HepG2 (cell line): Measurements from ENCODE around the gene PHKG1. TPM values are rescaled to one million over a fixed set of nuclear protein-coding genes. Genes with fewer than 3 reads are reported as not detected.

ENCODE experiments used
- CBX1 ChIP-seq: IDR thresholded peaks from one replicate; pipeline ENCODE4 v1.6.1; 2016; ENCODE audit warnings: antibody characterized with exemption, low read depth
- MYNN ChIP-seq: sonication (generic); formaldehyde crosslinking; IDR thresholded peaks from 2 replicates; pipeline ENCODE4 v1.4.0; 2020; ENCODE audit warnings: mild to moderate bottlenecking, low read depth, missing genetic modification reagents
- NR2F6 ChIP-seq, 2 experiments: IDR thresholded peaks; 2 replicates each; pipeline ENCODE4 v1.6.1; 2016; ENCODE audit warnings: antibody characterized with exemption in 1 of 2, mild to moderate bottlenecking in 1 of 2
- RCOR2 ChIP-seq: IDR thresholded peaks from 2 replicates; pipeline ENCODE4 v1.6.1; 2016; ENCODE audit warnings: missing biosample characterization, missing genetic modification reagents
- RXRA ChIP-seq: sonication (generic); formaldehyde crosslinking; IDR thresholded peaks from 2 replicates; pipeline ENCODE4 v1.5.1; 2020; ENCODE audit warnings: missing genetic modification reagents
- SP1 ChIP-seq, 2 experiments: fragments of 450-650 bp in 1 of 2; sonication (generic) in 1 of 2; formaldehyde crosslinking in 1 of 2; IDR thresholded peaks; 2 replicates each; pipeline versions ENCODE4 v1.4.0 to v1.6.1; 2016 to 2020; ENCODE audit warnings: missing genetic modification reagents in 1 of 2
- ZMAT3 ChIP-seq: sonication (generic); formaldehyde crosslinking; conservative IDR thresholded peaks from 2 replicates; pipeline ENCODE4 v1.7.0; 2021; ENCODE audit warnings: missing genetic modification reagents
- ZNF333 ChIP-seq: sonication (generic); formaldehyde crosslinking; IDR thresholded peaks from 2 replicates; pipeline ENCODE4 v1.4.0; 2020; ENCODE audit warnings: mild to moderate bottlenecking, missing genetic modification reagents, borderline replicate concordance
- ZNF572 ChIP-seq: sonication (generic); formaldehyde crosslinking; IDR thresholded peaks from 2 replicates; pipeline ENCODE4 v1.5.1; 2020; ENCODE audit warnings: mild to moderate bottlenecking, missing genetic modification reagents
- ZNF781 ChIP-seq: sonication (generic); formaldehyde crosslinking; IDR thresholded peaks from 2 replicates; pipeline ENCODE4 v1.5.1; 2020; ENCODE audit warnings: borderline replicate concordance, mild to moderate bottlenecking, missing genetic modification reagents; ENCODE audit errors: not compliant biosample characterization
- polyA plus RNA-seq, 8 experiments: library from polyadenylated mRNA; depleted of rRNA in 3 of 8; stranded (reverse) in 7 of 8; unstranded in 1 of 8; fragments of >200 nt; fragmentation: Illumina TruSeq in 4 of 8; extraction: Trizol in 4 of 8; gene quantifications; 2 replicates each; pipeline versions ENCODE4 v1.2.1 to v1.2.3, GENCODE V29; 2011 to 2016; ENCODE audit warnings: low read depth in 4 of 8, missing spikeins in 1 of 8, mixed read lengths in 1 of 8; ENCODE audit not compliant: insufficient read depth in 1 of 8
- total RNA-seq, 5 experiments: library from RNA; depleted of rRNA; stranded (reverse); fragments of >200 nt; fragmentation: Illumina TruSeq; extraction: Trizol; gene quantifications; 2 replicates each; pipeline ENCODE4 v1.2.3, GENCODE V29; 2016; ENCODE audit warnings: low read depth in 1 of 5
- TF ChIP-seq, protein P1 (sequence below): sonication (generic); formaldehyde crosslinking; IDR thresholded peaks from 2 replicates; pipeline ENCODE4 v1.8.0; 2022; ENCODE audit warnings: mild to moderate bottlenecking, missing genetic modification reagents; ENCODE audit not compliant: insufficient replicate concordance
- TF ChIP-seq, protein P2 (sequence below): sonication (generic); formaldehyde crosslinking; IDR thresholded peaks from 2 replicates; pipeline ENCODE4 v1.8.0; 2022; ENCODE audit warnings: mild to moderate bottlenecking, missing genetic modification reagents
- TF ChIP-seq, protein P3 (sequence below): IDR thresholded peaks from 2 replicates; pipeline ENCODE4 v1.6.1; 2018; ENCODE audit warnings: missing genetic modification reagents, mild to moderate bottlenecking, missing compliant biosample characterization
- TF ChIP-seq, protein P4 (sequence below): sonication (generic); formaldehyde crosslinking; IDR thresholded peaks from 2 replicates; pipeline ENCODE4 v1.8.1; 2023; ENCODE audit warnings: mild to moderate bottlenecking, moderate library complexity, missing genetic modification reagents

PHKG1 gene
- total and polyA plus RNA-seq, 2 of the 13 experiments (the other 11 are each of a cell fraction or from before 2014, with no cell fraction given) = 0.44 to 0.71 TPM

DNA sequence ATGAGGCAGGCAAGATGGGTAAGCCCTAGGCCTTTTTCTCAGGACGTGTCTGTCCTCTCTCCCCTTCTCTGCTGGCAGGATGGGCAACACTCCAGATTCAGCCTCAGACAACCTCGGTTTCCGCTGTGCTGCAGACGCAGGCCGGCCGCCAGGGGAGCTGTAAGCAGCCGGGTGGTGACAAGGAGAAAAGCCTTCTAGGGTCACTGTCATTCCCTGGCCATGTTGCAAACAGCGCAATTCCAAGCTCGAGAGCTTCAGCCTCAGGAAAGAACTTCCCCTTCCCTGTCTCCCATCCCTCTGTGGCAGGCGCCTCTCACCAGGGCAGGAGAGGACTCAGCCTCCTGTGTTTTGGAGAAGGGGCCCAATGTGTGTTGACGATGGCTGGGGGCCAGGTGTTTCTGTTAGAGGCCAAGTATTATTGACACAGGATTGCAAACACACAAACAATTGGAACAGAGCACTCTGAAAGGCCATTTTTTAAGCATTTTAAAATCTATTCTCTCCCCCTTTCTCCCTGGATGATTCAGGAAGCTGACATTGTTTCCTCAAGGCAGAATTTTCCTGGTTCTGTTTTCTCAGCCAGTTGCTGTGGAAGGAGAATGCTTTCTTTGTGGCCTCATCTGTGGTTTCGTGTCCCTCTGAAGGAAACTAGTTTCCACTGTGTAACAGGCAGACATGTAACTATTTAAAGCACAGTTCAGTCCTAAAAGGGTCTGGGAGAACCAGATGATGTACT, 13.1 kb downstream of the PHKG1 start (continued):
- TF ChIP-seq, protein P1, sequence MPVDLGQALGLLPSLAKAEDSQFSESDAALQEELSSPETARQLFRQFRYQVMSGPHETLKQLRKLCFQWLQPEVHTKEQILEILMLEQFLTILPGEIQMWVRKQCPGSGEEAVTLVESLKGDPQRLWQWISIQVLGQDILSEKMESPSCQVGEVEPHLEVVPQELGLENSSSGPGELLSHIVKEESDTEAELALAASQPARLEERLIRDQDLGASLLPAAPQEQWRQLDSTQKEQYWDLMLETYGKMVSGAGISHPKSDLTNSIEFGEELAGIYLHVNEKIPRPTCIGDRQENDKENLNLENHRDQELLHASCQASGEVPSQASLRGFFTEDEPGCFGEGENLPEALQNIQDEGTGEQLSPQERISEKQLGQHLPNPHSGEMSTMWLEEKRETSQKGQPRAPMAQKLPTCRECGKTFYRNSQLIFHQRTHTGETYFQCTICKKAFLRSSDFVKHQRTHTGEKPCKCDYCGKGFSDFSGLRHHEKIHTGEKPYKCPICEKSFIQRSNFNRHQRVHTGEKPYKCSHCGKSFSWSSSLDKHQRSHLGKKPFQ = no peak
- TF ChIP-seq MYNN (no peak), ZNF333 (CRISPR knock-in tag) (no peak), CBX1 (no peak), RXRA (CRISPR knock-in tag) (peak; percentile 71), RCOR2 (CRISPR knock-in tag) (no peak), ZMAT3 (no peak; the same call in 1 of the 2 replicates), ZNF781 (CRISPR knock-in tag) (no peak), SP1 (IDR thresholded peaks at IDR 0.05) (no peak), SP1 (CRISPR knock-in tag; IDR thresholded peaks at IDR 0.05) (no peak), NR2F6 (IDR thresholded peaks at IDR 0.05) (no peak), NR2F6 (CRISPR knock-in tag; IDR thresholded peaks at IDR 0.05) (no peak), ZNF572 (CRISPR knock-in tag) (no peak; the same call in 1 of the 2 replicates)
- TF ChIP-seq, protein P2, sequence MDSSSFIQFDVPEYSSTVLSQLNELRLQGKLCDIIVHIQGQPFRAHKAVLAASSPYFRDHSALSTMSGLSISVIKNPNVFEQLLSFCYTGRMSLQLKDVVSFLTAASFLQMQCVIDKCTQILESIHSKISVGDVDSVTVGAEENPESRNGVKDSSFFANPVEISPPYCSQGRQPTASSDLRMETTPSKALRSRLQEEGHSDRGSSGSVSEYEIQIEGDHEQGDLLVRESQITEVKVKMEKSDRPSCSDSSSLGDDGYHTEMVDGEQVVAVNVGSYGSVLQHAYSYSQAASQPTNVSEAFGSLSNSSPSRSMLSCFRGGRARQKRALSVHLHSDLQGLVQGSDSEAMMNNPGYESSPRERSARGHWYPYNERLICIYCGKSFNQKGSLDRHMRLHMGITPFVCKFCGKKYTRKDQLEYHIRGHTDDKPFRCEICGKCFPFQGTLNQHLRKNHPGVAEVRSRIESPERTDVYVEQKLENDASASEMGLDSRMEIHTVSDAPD (CRISPR knock-in tag) = 0 out of 2 replicates have a peak, but pooled peaks have one; percentile 29
- TF ChIP-seq, protein P3, sequence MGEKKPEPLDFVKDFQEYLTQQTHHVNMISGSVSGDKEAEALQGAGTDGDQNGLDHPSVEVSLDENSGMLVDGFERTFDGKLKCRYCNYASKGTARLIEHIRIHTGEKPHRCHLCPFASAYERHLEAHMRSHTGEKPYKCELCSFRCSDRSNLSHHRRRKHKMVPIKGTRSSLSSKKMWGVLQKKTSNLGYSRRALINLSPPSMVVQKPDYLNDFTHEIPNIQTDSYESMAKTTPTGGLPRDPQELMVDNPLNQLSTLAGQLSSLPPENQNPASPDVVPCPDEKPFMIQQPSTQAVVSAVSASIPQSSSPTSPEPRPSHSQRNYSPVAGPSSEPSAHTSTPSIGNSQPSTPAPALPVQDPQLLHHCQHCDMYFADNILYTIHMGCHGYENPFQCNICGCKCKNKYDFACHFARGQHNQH (CRISPR knock-in tag) = no peak
- TF ChIP-seq, protein P4, sequence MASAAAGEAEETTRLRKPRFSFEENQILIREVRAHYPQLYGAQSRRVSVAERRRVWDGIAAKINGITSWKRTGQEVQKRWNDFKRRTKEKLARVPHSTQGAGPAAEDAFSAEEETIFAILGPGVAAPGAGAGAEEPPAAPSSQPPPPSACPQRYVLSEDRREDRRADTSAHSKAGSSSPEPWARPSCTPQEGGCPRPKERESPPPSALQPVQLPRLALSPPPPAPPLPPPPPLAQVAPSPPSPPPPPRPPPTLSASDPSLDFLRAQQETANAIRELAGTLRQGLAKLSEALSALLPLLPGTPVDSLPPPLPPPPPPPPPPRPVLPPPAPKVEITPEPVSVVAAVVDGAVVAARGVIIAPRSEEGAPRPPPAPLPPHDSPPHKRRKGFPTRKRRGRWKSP (CRISPR knock-in tag) = no peak
